RWPE2 (cell line): ENCODE results near the gene MAS1.

ENCODE experiments used
- ATAC-seq: fragments of 200-7000 bp; cut with Tn5 transposase; 3 replicates; pipeline ENCODE4 v1.9.1; 2021; ENCODE audit warnings: low read depth
- DNase-seq: peaks from one replicate; pipeline ENCODE4 v3.0.0-alpha.2; 2020; ENCODE audit warnings: low spot score
- H3K27ac ChIP-seq: fragments of 450-650 bp; 2 replicates; pipeline ENCODE4 v1.5.1; 2017; ENCODE audit warnings: mild to moderate bottlenecking; ENCODE audit not compliant: poor library complexity, severe bottlenecking
- H3K27me3 ChIP-seq: fragments of 250-450 bp; sonication (Bioruptor Pico); 2 replicates; pipeline ENCODE4 v1.5.1; 2021; ENCODE audit warnings: mild to moderate bottlenecking, moderate library complexity; ENCODE audit not compliant: insufficient read depth, poor library complexity, severe bottlenecking
- H3K36me3 ChIP-seq: fragments of 250-450 bp; sonication (Bioruptor Pico); 2 replicates; pipeline ENCODE4 v1.5.1; 2020; ENCODE audit warnings: low read depth, mild to moderate bottlenecking, moderate library complexity
- H3K4me1 ChIP-seq: fragments of 250-450 bp; sonication (Bioruptor Pico); 2 replicates; pipeline ENCODE4 v1.5.1; 2021; ENCODE audit warnings: mild to moderate bottlenecking, moderate library complexity; ENCODE audit not compliant: insufficient read depth, poor library complexity, severe bottlenecking
- H3K4me3 ChIP-seq: fragments of 250-450 bp; sonication (Bioruptor Pico); 2 replicates; pipeline ENCODE4 v1.5.1; 2021; ENCODE audit warnings: mild to moderate bottlenecking, moderate library complexity; ENCODE audit not compliant: severe bottlenecking
- H3K9me3 ChIP-seq: fragments of 250-450 bp; sonication (Bioruptor Pico); 2 replicates; pipeline ENCODE4 v1.5.1; 2021; ENCODE audit warnings: mild to moderate bottlenecking, moderate library complexity; ENCODE audit not compliant: severe bottlenecking
- TF ChIP-seq, protein P1 (sequence below): fragments of 450-650 bp; IDR thresholded peaks from one replicate; pipeline ENCODE4 v1.5.1; 2017; ENCODE audit warnings: mild to moderate bottlenecking, moderate library complexity; ENCODE audit not compliant: poor library complexity, severe bottlenecking

Gene MAS1

DNA sequence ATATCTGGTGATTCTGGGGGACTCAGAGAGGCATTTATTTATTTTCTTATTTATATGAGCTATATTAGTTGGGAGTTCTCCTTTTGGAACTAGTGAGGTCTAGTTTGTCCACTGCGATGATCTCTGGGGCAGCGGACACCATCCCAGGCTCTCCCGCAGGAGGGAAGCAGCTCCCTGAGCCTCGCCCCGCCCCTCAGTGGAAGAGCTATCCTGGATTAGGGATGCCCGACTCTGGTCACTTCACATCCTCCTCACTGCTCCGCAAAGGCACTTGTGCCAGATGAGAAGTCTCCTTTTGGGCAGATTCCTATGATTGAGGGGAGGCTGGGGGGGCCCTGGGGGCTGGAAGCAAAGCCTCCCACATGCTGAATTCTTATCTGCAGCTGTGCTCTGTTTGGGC lies 3.6 kb upstream of the MAS1 start:
- Histone ChIP-seq H3K36me3 (no peaks in the 10 kb centered on the region), H3K9me3 (no peaks in the 10 kb centered on the region)

DNA sequence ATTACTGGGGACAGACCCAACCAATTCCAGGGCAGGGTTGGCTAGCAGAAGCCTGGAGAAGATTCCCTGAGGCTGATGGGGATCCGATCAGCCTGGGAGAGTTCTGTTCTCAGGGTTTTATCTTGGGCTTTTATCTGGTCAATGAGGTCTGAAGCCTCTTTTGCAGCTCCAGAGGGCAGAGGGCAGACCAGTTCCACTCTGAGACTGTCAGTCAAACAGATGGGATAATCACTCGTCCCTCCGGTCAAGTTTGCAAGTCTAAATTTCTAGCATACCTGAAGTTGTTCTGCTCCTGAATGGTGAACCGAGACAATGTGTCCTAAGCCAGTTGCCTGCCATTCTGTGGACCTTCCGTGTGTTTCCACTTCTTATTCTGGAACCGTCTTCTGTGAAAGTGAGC lies 3.0 kb upstream of the MAS1 start:
- TF ChIP-seq, protein P1, sequence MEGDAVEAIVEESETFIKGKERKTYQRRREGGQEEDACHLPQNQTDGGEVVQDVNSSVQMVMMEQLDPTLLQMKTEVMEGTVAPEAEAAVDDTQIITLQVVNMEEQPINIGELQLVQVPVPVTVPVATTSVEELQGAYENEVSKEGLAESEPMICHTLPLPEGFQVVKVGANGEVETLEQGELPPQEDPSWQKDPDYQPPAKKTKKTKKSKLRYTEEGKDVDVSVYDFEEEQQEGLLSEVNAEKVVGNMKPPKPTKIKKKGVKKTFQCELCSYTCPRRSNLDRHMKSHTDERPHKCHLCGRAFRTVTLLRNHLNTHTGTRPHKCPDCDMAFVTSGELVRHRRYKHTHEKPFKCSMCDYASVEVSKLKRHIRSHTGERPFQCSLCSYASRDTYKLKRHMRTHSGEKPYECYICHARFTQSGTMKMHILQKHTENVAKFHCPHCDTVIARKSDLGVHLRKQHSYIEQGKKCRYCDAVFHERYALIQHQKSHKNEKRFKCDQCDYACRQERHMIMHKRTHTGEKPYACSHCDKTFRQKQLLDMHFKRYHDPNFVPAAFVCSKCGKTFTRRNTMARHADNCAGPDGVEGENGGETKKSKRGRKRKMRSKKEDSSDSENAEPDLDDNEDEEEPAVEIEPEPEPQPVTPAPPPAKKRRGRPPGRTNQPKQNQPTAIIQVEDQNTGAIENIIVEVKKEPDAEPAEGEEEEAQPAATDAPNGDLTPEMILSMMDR: no peak
- no peak for DNase-seq
- no peaks in the 10 kb centered on the region for H3K36me3 ChIP-seq
- peaks cover 2% of the 10 kb centered on the region for H3K27me3 ChIP-seq
- H3K4me1 ChIP-seq: no peaks in the 10 kb centered on the region
- no peak for ATAC-seq
- no peak overlapping the region for H3K27ac ChIP-seq
- H3K4me3 ChIP-seq: no peak overlapping the region
- H3K9me3 ChIP-seq: no peaks in the 10 kb centered on the region

More for the DNA sequence above, 3.6 kb upstream of the MAS1 start:
- Histone ChIP-seq H3K4me3 (no peak overlapping the region), H3K27ac (no peak overlapping the region), H3K4me1 (no peaks in the 10 kb centered on the region), H3K27me3 (peaks cover 2% of the 10 kb centered on the region)
- DNase-seq (peak; percentile 37), ATAC-seq (no peak)
- TF ChIP-seq, protein P1: no peak

DNA sequence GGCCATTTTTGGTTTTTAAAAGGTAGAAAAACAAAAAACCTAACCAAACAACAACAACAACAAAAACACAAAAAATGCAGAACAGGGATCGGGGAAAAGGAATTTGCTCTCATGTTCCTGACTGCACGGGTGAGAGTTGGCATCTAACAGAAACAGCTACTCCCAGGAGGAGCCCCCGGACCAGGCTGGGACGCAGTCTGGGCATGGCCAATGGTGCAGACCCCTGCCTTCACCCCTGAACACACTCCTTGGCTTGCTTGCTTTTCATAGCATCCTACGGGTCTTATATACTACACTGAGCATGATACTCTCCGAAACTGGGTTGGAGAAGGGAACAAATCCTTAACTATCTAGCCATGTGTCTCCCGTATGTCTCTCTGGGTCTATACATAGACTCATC lies 587 bp upstream of the MAS1 start:
- no peaks in the 10 kb centered on the region for H3K36me3 ChIP-seq
- H3K4me3 ChIP-seq: no peak overlapping the region
- no peaks in the 10 kb centered on the region for H3K4me1 ChIP-seq
- TF ChIP-seq, protein P1: no peak
- H3K27ac ChIP-seq: no peak overlapping the region
- DNase-seq (peak; percentile 20), ATAC-seq (no peak)
- H3K27me3 ChIP-seq: peaks cover 2% of the 10 kb centered on the region
- no peaks in the 10 kb centered on the region for H3K9me3 ChIP-seq

DNA sequence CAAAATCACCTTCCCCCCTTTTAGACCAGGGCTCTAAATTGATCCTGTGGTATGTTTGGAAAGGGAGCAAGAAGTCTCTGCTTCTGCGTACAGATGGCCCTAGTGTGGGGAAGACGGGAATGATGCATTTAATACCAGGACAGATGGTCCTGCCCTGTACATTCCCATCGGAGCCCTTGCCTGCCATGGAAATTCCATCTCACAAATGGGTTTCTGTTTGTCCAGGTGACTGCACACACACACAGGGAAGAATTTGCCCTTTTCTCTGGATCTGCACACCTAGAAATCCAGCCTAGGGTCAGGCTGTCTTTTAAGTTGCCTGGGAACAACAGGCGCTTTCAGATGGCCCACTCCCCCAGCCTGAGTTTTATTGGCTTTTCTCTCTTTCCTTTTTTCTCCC lies 1.3 kb downstream of the MAS1 start:
- no peak for ATAC-seq
- Histone ChIP-seq H3K27ac (no peak overlapping the region), H3K9me3 (peaks cover 2% of the 10 kb centered on the region), H3K4me3 (no peak overlapping the region), H3K4me1 (no peaks in the 10 kb centered on the region), H3K36me3 (no peaks in the 10 kb centered on the region), H3K27me3 (peaks cover 2% of the 10 kb centered on the region)
- TF ChIP-seq, protein P1: no peak
- DNase-seq: peak; percentile 3

DNA sequence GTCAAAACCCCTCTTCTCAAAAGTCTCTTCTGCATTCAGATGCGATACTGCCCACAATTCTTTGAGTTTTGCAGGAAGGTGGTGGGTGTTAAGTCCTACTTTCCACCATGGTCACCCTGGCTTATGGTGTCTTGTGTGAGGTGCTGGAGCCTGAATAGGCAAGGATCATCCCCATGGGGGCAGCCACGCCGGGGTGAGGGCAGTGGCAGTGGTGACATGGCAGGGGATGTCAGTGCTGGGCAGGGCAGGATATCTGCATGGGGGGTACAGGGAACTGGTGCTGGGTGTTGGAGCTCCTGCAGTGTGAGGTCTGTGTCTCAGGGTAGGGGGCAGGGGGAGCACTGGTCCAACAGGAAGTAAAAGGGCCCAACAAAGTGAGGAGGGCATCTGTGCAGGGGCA lies 2.3 kb downstream of the MAS1 start:
- H3K9me3 ChIP-seq: peaks cover 2% of the 10 kb centered on the region
- no peaks in the 10 kb centered on the region for H3K36me3 ChIP-seq
- DNase-seq (no peak), ATAC-seq (no peak)
- no peak overlapping the region for H3K27ac ChIP-seq
- H3K4me1 ChIP-seq: no peaks in the 10 kb centered on the region
- peaks cover 2% of the 10 kb centered on the region for H3K27me3 ChIP-seq
- TF ChIP-seq, protein P1: no peak
- H3K4me3 ChIP-seq: no peak overlapping the region
